GM19193 (cell line): ENCODE measurements around the gene UCN2.

Experiments
- POLR2A ChIP-seq: IDR thresholded peaks from 4 replicates; pipeline ENCODE4 v1.6.1; 2011; ENCODE audit not compliant: insufficient read depth, insufficient read length; ENCODE audit errors: extremely low read depth

The UCN2 gene

GRCh38 chr3:48595526-48596121, 32.0 kb upstream of the UCN2 start:
- no peak for TF ChIP-seq POLR2A

DNA sequence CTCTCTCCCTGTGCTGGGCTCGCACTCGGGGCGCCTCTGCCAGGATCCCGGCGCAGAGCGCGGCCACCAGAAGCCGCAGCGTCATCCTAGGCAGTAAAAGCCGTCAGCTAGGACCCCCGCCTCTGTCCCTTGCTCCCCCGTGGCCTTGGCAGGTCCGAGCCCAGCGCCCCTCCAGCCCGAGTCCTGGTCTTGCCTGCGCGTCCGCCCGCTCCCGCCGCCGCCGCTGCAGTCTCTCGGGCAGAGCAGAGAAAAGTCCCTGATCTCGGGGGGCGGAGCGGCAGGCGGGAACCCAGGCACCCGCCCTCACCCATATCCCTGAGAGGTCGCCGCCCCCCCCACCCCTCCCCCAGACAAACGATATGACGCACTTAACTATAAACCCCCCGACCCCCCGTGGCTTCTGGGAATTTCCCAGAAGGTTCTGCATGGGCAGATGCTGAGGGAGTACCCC, 31.5 kb upstream of the UCN2 start, which contains the start of gene COL7A1:
COL7A1 (minus strand) TSS at position 255 of the 451 bp plus-strand sequence; CDS start at position 85, 170 bp downstream.
- TF ChIP-seq POLR2A: no peak

DNA sequence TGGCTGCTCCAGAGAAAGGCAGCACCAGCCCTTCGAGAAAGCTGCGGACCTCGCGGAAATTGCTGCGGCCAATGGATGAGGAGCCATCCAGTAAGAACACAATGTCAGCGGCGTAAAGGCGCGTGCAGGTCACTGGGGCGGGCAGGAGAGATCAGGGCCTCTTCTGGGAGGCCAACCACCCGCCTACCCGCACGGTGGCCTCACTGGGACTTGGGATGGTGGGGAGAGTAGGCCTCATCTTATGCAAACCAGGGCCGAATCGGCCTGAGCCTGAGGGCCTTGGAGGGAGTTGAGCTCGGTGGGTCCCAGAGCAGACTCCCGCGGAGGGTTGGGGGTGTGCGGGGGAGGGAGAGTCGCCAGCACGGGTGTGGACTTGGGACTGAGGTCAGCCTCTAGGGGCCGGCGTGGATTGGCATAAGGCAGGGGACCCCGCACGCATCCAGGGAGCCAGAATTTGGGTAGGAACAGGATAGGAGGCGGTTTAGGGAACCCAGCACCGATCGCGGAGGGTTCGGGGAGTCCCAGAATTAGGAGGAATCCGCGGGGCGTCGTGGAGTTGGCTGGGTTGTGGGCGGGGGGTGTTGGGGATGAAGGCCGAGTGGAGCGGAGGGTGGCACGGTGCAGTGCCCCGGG, 31.0 kb upstream of the UCN2 start:
- no peak for TF ChIP-seq POLR2A

- no peak for TF ChIP-seq POLR2A
Observed at GRCh38 chr3:48593337-48593736, 29.8 kb upstream of the UCN2 start.

GRCh38 chr3:48592519-48593087, 29.0 kb upstream of the UCN2 start:
- no peak for TF ChIP-seq POLR2A

DNA sequence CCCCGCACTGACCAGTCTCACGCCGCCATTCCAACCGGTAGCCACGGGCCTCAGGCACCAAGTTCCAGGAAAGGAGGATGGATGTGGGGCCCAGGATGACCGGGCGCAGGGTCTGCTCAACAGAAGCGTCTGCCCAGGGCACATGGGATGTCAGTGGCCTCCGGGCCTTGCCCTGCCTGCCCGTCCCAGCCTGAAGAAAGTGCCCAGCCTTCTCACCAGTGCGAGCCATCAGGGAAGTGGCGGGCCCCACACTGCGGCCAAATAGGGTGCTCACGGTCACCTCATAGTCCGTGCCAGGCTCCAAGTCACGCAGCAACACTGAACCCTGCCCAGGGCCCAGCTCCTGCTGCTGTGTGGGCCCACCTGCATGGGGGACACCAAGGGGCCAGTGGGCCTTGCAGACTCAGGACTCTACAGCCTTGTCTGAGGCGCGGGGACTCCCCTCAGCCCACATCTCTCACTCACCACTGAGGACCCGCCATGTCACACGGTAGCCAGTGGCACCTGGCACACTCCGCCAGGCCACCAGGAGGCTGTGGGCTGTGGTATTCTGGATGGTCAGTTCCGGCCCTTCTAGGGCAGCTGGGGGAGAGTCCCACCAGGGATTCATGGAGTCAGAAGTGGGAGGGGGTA, 28.4 kb upstream of the UCN2 start:
- no peak for TF ChIP-seq POLR2A

GRCh38 chr3:48591436-48591835, 27.9 kb upstream of the UCN2 start:
- TF ChIP-seq POLR2A: no peak

GRCh38 chr3:48588230-48588629, 24.6 kb upstream of the UCN2 start:
- TF ChIP-seq POLR2A: no peak

DNA sequence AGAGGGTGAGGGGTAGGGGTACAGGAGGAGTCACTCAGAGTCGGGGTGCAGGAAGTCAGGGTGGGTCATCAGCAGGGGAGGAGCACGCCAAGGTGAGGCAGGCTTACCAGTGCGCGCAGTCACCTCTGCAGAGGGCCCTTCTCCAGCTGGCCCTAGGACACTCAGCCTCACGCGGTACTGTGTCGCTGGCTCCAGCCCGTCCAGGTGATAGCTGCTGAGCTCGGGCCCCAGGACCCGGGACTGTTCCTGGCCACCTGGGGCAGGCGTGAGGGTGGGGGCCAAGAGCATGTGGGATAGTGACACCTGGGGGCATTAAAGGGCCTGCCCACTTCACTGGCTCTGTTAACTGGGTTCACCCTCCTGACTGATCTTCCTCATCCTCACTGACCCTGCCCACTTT, 24.1 kb upstream of the UCN2 start:
- no peak for TF ChIP-seq POLR2A

- TF ChIP-seq POLR2A: no peak
Observed at GRCh38 chr3:48585411-48585810, 21.8 kb upstream of the UCN2 start.

- TF ChIP-seq POLR2A: no peak
Observed at GRCh38 chr3:48584836-48585235, 21.3 kb upstream of the UCN2 start.

GRCh38 chr3:48581621-48582481, 18.3 kb upstream of the UCN2 start:
- no peak for TF ChIP-seq POLR2A

DNA sequence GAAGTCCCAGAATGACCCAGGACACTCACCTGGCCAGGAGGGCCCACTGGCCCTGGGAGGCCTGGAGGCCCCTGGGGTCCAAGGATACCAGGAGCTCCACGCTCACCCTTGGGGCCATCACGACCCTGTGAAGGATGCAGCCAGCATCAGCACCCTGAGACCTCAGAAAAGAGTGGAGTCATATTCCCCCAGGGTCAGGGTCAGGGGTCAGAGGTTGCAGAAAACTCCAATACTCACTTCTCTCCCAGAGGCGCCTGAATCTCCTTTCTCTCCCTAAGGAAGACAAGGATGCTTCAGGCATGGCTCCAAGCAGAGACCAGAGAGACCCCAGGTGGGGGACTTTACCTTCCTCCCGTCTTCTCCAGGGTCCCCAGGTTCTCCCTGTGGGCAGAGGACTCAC, 13.1 kb upstream of the UCN2 start:
- no peak for TF ChIP-seq POLR2A

DNA sequence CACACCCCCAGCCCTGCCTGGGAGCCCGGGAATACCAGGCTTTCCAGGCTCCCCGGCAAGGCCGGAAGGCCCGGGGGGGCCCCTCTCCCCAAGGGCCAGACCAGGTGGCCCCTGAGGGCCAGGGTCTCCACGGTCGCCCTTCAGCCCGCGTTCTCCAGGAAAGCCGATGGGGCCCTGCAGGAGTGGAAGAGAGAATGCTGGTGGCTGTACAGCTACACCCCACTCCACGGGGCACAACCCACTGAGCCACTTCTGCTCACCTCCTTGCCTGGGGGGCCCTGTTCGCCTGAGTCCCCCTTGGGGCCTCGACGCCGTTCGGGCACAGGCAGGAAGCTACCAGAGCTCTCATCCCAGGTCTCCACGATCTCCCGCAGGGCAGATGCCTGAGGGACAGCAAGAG, 11.8 kb upstream of the UCN2 start:
- no peak for TF ChIP-seq POLR2A
